GM21737 (cell line): Measurements from ENCODE around the gene MGAT4C.

Experiments
- ATAC-seq: cut with Tn5 transposase; IDR thresholded peaks from one replicate; pipeline ENCODE4 v1.9.1; 2021; ENCODE audit warnings: mild to moderate bottlenecking, moderate library complexity; ENCODE audit not compliant: unreplicated experiment

MGAT4C gene

DNA sequence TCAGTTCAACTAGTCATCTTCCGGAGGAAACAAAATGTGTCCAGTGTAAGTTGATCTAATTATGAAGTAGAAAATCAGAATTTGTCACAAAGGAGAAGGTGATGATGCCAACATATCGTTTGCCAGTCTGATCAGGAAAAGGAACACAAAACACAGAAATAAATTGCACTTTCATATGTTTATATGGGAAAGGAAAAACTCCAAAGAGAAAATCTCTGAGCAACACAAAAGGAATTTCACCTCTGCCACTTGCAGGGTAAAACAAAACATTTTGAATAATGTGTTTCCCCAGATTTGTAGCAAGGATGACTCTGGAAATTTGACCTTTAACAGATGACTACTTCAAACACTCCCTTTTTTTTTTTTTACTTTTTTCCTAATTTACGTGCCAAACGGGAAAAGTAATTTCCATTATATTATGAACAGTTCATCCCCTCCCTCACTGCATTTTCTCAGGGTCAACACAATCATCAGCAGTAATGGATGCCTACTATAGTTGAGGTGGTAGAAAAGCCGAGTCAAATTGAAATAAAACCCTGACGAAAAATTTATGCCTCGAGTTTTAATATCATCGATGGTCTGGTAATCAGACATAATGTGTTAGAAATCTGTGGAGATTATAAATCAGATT lies 25.6 kb downstream of the MGAT4C start:
- no peak for ATAC-seq

DNA sequence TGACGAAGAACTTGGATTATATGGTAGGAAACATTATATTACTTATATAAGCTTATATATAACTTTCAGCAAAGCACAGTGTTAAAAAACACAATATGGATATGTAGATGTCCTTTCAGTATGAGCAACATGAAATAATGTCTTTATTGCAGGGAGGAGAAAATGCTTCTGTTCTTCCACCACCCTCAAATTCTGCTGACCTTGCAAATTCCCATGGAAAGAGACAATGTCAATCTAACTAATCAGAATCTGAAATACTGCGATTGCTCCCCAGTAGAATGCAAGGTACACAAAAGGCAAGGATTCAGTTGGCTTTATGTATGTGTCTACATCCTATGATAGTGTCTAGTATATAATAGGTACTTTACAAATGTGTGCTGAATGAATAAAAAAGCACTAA lies 26.4 kb downstream of the MGAT4C start:
- ATAC-seq = no peak

DNA sequence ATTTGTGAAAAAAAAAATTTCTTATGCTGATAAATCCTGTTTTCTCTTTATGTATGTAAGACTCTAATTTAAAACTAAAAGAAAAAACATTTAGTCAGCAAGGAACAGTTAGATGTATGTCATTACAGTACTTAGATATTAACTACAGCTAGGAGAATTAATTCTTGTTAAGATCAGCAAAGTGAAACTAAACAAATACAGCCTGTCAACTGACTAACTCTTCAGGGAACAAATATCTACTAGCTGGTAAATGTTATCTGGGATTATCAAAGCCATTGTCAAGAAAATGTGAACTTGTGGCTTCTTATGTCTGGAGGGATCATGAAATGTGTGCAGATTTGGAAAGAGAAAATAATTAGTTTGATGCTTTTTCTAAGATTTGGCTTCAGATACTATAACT lies 27.5 kb downstream of the MGAT4C start:
- no peak for ATAC-seq

DNA sequence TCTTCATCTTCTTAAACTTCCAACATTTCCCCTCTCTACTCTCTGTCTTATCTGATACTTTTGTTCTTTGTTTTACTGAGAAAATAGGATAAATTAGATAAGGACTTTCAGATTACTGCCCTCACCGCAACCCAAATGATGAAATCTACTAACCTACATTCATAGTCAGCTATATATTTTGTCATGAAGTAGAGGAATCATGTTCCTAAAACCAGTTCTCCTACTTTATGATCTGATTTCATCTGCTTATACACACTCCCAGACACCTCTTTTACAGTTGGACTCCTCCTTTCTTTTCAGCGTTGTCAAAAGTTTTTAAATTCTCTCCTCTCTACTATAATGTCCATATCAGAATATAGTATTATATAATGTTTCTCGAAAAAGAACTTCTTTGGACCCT lies 29.7 kb downstream of the MGAT4C start:
- no peak for ATAC-seq

DNA sequence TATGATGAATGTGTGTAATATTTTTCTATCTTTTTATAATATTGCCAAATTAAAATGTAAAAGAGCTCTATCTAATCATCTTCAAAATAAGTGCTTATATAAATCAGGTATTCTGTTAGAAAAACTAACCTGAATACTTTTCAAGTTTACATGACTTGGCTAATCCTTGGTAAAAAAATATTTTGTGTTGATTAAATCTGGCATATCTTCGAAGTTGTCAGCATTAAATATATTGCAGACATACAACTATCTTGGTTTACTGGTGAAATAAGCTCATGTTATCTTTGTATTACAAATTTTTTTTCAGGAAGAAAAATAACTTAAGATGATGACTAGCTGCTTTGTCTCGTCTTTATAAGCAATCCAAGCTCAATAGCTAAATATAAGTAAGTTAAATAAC lies 39.6 kb downstream of the MGAT4C start:
- no peak for ATAC-seq

DNA sequence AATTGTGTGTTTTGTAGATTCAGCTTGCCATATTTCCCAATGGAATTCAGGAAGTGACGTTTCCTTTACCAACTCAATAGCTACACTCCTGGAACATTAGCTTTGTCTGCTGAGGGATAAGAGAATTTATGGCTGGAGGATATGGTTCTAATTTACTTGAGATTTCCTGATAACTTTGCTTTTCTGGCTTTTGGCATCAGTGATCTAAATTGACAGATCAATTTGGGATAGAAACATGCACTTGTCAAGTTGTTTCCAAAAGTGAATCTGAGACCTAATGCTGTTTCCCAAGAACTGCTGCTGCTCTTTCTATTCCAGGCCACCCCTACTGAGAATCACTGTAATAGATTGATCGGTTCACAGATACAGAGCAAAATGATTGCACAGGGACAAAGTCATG lies 43.2 kb downstream of the MGAT4C start:
- no peak for ATAC-seq

DNA sequence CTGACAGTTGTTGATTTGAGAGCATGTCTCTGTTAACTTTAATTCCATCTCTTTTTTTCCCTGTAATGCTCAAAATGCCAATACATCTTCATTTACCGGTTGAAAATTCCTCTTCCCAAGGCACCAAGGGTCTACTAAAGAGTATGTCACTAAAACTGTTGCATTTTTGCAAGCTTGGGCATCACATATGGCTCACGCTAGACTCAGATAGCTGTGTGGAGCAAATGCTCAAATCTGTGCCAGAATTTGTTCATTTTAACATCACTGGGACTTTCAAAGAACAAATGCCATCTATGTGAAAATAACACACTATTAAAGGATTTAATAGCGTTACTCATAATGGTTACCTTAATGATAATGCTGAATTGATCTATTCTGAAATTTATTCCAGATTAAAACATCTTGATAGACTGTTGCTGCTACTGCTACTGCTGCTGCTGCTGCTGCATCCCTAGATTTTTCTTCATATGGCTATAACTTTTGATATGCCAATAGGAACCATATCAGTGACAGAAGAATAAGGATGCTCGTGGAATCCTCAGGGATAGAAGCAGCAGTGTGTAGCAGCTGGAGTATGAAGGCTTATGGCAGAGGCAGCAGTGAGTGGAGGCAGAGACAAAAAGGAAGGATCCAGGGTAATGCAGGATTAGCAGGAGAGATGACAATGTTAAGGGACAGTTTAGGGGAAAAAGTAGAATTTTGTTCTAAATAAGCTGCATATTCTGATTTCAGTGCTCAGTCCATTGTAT lies 57.3 kb downstream of the MGAT4C start:
- no peak for ATAC-seq

DNA sequence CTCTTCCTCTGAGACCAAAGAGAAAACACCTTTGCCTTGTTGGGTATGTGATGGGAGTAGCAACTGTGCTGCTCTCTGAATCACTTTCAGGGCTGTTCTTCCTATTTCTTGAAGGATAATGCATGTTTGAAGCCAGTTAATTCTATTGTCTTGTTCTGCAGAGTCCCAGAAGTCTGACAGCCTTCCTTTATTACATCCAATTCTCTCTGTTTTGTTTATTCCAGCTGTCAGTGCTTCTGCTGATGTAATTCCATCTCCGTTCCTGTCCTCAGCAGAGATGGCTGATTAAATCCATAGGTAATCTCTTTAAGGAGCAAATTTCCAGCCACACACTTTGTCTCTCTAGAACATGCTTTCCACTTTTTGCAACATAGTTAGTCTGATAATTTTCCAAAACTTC lies 59.7 kb downstream of the MGAT4C start:
- no peak for ATAC-seq

DNA sequence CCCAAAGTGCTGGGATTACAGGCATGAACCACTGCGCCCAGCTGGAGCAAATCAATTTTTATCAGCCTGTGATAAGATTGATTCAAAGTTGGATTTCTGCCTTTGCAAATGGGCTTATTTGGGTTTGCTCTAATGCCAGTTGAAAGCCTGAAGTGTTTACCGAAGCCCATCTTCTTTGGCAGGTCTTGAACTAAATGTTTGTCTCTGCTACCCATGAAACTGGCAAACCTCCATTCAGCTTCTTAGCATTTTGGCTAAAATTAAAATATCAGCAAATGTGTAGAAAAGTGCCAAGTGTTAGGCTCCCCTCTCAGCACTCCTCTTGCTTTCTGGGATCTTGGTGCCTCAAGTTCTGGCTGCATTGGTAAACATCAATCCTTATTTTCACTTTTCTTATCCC lies 61.5 kb downstream of the MGAT4C start:
- no peak for ATAC-seq

DNA sequence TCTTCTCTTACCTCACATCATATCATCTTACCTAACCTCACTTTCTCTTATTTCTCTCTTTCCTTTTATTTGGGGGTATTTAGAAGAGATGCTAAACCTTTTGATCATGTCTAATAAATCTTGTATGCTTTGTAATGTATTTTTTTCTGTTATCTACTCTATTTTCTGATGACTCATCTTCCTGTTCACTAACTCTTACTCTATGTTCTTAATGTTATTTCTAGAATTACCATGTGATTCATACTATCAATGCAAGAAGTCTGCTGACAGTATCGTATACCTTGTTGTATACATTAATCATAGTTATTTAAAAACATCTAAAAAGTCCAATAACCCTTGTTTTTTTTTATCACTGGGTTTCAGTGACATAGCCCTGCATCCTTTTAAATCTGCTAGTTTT lies 62.3 kb downstream of the MGAT4C start:
- no peak for ATAC-seq

DNA sequence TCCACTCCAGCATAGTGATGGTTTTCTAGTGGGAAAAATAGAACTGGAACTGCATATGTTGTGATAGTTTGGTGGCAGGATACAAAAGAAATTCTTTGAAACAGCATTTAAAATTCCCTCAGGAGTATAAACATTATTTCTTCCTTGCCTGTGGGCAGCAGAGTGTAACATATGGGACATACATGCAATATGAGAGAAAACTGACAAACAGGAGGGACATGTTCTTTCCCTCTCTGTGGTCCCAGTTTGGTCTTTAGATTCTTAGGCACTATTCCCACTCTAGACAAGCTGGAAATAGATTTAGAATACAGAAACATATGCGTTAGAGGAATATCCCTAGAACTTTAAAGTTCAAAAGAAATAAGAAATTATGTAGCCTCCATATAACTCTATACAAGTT lies 68.0 kb downstream of the MGAT4C start:
- ATAC-seq = no peak

DNA sequence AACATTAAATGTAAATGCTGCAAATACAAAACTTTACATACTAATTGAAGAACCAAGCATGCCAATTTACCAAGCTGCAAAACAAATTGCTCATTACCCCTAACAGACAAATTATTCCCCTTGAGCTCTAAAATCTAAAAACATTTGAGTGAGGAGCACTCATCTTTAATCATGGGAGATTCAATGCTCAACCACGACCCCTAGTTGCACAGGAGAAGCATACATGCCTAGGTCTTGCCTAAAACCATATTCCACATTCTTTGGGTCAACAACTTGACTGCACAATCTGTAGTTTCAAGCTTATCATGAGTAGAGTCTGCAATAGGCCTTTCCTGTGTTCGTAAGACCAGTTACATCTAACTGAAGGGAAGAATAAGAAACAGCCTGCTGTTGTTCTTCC lies 69.7 kb downstream of the MGAT4C start:
- ATAC-seq = no peak

DNA sequence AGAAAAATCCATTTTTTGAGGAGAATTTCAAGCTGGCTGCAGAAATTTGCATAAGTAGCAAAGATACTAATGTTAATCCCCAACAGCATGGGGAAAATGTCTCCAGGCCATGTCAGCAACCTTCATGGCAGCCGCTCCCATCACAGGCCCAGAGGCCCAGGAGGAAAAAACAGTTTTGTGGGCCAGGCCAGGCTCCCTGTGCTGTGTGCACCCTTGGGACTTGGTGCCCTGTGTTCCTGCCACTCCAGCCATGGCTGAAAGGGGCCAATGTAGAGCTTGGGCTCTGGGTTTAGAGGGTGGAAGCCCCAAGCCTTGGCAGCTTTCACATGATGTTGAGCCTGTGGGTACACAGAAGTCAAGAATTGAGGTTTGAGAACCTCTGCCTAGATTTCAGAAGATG lies 76.3 kb downstream of the MGAT4C start:
- ATAC-seq = no peak

DNA sequence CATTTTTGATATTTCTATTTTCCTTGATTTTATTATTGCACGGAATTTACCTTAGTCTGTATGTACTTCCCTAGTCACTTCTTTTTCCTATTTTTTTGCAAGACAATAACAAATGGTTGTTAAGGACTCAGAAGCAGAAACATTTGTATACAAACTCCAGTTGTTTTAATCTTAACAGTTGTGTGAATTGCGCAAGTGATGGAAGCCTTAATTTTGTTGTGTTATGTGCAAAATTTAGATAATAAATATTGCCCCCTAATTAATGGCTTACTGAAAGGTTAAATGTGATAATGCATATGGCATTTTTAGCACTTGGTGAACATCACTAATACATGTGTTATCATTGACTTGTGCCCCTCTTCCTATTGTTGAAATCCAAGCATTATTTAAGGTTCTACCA lies 82.0 kb downstream of the MGAT4C start:
- ATAC-seq = no peak

DNA sequence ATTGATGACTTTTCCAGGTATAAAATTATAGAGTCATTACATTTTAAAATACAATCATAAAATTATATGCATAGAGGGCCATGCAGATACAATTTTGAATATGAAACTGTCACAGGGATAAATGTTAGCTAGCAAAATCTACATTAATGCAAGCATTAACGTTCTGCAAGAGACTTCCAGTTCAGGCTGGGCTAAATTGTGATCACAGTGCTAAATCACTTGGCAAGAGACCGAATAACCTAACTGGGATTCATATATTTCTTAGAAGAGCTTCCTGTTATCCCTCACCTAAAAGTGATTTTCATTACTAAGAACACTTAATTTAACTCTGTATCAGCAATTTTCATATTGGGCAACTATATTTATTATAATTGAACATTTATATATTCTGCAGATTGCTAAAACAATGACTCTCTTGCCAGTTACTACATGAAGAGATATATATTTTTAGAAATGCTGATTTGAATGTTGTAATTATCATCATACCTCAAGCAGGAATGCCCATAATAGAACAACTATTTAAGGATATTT lies 83.2 kb downstream of the MGAT4C start:
- ATAC-seq = no peak

DNA sequence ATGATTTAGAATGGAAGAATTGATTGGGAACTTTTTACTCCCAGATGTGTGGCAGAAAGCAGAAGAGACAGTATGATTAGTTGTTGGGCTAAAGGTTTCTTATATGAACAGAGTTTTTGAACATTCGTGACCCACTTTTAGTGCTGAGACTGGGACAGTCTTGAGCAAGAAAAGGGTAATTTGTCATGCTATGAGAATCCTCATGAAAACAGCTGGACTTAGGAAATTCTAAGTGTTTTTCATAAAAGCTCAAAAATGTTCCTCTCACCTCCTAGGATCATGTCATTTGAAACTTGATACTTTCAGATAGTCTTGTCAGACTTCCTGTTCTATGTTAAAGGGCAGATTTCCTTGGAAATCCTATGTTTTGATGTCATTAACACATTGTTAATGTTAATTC lies 86.1 kb downstream of the MGAT4C start:
- no peak for ATAC-seq

DNA sequence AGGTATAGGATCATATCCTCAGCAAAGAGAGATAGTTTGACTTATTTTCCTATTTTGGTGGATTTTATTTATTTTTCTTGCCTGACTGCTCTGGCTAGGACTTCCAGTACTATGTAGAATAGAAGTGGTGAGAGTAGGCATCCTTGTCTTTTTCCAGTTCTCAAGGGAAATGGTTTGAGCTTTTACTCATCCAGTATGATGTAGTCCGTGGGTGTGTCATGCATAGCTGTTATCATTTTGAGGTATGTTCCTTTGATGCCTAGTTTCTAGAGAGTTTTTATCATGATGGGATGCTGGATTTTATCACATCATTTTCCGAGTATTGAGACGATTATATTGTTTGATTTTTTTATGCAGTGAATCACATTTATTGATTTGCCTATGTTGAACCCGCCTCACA lies 97.2 kb downstream of the MGAT4C start:
- no peak for ATAC-seq

DNA sequence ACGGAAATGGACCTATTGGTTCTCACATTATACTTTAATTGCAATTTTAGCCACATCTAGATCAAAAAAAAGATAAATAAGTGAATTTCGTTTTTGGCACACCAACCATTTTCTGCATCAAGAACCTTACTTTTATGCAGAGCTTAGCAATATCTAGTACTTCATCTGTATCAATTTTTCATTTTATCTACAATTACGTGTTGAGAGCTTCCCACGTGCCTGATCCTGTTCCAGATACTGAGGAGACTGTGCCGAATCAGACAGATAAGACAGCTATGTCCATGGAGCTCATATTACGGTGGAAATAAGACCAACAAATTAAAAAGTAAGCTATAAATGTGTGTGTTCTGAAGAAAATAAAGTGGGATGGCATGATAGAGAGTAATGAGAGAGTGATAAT lies 101.6 kb downstream of the MGAT4C start:
- ATAC-seq = no peak

DNA sequence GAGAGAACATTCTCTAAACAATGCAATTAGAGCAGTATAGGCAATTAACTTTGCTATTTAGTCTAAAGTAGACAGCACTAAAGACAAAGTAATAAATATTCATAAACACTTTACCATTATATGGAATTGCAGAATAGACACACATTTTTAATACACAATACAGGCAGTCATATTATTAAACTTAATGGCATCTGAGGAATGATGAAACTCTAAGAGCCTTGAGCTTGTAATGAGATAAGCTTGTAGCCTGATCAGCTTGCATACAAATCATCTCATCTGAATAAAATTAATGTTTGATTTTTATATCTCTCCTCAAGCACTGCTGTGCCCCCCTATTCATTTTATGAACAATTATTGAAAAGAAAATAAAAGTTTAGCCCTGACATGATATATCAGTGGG lies 107.6 kb downstream of the MGAT4C start:
- ATAC-seq = no peak

DNA sequence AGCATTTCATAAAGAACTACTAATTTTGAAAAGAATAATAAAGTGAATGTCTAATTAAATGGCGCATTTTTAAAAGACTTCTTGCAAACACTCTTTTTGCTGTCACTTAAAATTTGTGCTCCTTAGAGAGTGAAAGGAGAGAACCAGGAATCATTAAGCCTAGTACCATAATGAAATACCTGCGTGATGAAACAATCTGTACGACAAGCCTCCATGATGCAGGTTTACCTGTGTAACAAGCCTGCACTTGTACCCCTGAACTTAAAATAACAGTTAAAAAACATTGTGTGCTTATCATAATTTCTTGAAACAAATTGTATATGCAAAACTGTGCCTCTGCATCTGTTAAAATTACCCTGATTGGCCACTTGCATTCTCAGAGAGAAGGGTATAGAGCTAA lies 108.1 kb downstream of the MGAT4C start:
- ATAC-seq = no peak

DNA sequence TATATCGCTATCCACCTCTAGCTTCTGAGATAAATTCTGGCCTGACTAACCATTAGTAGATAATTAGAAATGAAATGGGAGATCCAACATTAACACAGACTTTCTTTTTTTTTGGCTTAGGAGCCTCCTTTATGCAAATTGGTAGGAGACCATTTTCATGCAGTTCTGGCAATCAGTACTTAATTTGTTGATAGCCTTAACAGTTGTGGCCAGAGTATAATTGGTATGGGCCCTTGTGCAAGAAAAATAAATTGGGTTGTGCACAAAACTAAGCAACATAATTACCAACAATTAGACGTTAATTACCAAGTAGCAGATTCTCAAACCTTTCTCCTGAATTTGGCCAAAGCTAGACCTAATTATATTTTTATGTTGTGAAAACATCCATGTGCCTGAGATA lies 111.0 kb downstream of the MGAT4C start:
- ATAC-seq = no peak

DNA sequence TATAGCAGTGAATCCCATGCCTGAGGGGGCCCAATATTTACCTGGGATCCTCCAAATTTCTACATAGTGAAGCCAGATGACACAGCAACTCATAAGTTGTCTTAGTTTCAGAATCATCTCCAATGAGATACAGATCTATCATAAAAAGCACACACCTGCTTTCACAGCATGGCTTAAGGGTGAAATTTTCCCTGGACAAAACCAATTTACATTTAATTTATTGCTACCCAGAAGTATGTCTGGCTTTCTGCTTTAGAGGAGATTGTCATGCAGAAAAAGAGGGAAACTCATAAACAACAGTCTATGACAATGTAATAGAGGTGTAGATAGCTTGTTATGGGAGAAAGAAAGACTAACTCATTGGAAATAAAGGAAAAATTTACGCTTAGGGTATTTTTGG lies 113.0 kb downstream of the MGAT4C start:
- no peak for ATAC-seq

DNA sequence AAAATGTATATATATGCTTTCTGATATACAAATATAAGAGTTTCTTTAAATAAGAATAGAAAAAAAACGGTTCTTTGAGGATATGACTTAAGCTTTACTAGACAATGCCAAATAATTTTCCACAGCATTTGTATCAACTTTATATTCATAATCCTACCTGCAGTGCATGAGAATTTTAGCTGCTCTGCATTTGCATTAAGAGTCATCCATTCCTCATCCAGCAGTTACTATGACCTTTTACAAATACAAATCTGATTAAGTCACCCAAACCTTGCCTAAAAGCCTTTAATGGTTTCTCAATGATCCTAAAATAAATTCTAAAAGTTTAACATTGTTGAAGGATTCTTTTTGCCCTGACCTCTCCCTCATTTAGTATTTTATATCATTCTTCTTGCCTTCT lies 116.5 kb downstream of the MGAT4C start:
- ATAC-seq = no peak
